PC-9 (cell line): ENCODE measurements around the gene HELZ.

Source experiments
- EZH2 ChIP-seq: fragments of 200-600 bp; sonication (generic); IDR thresholded peaks from 2 replicates; pipeline ENCODE4 v1.8.0; 2017; ENCODE audit warnings: antibody characterized with exemption, low read depth
- TF ChIP-seq, protein P1 (sequence below): fragments of 200-600 bp; sonication (generic); conservative IDR thresholded peaks from 2 replicates; pipeline ENCODE4 v1.6.1; 2017; ENCODE audit warnings: mixed run types, antibody characterized with exemption, mild to moderate bottlenecking, moderate library complexity

DNA sequence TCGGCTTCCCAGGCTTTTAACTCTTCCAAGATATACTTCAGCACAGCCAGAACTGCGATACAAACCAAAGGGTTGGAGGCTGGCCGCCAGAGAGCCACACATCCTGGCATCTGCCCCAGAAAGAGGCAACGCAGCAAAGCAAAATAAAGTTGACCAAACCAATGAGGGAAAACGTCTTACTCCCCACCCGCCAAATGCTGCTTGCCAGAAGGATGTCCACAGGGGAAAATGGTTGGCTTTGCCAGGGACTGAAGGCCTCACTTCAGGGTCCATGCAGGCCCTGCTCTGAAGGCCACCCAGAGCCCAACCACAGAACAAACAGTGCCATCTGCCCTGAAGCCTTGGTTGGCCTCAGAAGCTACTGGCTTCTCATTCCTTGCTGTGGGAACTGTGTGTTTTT is 185.6 kb downstream of the HELZ start:
- TF ChIP-seq, protein P1, sequence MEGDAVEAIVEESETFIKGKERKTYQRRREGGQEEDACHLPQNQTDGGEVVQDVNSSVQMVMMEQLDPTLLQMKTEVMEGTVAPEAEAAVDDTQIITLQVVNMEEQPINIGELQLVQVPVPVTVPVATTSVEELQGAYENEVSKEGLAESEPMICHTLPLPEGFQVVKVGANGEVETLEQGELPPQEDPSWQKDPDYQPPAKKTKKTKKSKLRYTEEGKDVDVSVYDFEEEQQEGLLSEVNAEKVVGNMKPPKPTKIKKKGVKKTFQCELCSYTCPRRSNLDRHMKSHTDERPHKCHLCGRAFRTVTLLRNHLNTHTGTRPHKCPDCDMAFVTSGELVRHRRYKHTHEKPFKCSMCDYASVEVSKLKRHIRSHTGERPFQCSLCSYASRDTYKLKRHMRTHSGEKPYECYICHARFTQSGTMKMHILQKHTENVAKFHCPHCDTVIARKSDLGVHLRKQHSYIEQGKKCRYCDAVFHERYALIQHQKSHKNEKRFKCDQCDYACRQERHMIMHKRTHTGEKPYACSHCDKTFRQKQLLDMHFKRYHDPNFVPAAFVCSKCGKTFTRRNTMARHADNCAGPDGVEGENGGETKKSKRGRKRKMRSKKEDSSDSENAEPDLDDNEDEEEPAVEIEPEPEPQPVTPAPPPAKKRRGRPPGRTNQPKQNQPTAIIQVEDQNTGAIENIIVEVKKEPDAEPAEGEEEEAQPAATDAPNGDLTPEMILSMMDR, result no peak
- TF ChIP-seq EZH2, result no peak
